D721Med (cell line): ENCODE measurements around the gene SLC38A3.

Source experiments
- DNase-seq: peaks from one replicate; pipeline ENCODE4 v3.0.0; 2011; ENCODE audit warnings: low spot score; ENCODE audit not compliant: insufficient read length
- FAIRE-seq: peaks from 2 replicates; lab custom pipeline; 2011; peaks lifted over from hg19 to GRCh38; lab: Jason Lieb, UNC
- CTCF ChIP-seq: IDR thresholded peaks from 2 replicates; pipeline ENCODE4 v1.5.1; 2012; ENCODE audit warnings: mild to moderate bottlenecking, control low read depth; ENCODE audit not compliant: insufficient read depth; ENCODE audit errors: missing control alignments

SLC38A3 gene

GRCh38 chr3:50184242-50184978 is 20.7 kb upstream of the SLC38A3 start:
- TF ChIP-seq CTCF, result no peak
- FAIRE-seq, result no peak
- no peak for DNase-seq

DNA sequence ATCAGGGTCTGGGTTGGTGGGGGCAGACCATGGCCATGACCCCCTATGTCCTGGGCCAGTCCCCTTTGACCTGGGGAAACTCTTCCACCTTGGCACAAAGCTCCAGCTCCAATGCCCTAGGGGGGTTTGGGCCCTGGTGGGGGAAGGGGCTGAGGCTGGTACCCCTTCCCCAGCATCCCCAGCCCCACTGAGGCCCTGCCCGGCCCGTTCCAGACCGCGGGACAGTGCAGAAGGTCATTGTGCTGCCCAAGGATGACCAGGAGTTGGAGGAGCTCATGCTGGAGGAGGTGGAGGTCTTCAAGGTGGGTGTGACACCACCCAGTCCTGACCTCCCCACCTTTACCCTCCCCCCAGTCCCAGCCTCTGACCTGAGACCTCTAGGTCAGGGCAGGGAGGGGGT is 19.8 kb upstream of the SLC38A3 start:
- no peak for TF ChIP-seq CTCF
- DNase-seq (no peak), FAIRE-seq (no peak)

GRCh38 chr3:50186096-50186495 is 19.0 kb upstream of the SLC38A3 start:
- FAIRE-seq, result no peak
- TF ChIP-seq CTCF, result no peak
- no peak for DNase-seq

DNA sequence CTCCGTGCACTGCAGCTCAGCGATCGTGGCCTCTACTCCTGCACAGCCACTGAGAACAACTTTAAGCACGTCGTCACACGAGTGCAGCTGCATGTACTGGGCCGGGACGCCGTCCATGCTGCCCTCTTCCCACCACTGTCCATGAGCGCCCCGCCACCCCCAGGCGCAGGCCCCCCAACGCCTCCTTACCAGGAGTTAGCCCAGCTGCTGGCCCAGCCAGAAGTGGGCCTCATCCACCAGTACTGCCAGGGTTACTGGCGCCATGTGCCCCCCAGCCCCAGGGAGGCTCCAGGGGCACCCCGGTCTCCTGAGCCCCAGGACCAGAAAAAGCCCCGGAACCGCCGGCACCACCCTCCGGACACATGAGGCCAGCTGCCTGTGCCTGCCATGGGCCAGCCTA is 17.3 kb upstream of the SLC38A3 start:
- FAIRE-seq, result no peak
- TF ChIP-seq CTCF, result no peak
- DNase-seq, result no peak

DNA sequence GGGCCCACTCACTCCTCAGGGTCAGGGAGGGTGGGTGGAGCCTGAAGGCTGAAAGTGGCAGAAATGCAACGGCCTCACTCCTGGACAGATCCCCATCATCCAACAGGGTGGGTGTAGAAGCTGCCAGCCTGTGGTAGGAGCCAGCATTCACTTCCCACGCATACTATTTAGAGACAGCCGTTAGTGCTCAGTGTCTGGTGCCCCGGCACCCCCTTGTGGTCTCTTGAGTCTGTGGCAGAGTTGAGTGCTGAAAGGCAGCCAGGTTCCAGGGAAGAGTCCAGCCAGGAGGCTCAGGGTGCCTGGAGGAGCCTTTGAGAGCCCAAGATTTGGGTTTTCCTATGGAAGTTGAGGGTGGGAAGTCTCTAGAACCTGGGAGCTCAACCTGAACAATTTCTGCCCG is 15.8 kb upstream of the SLC38A3 start:
- DNase-seq (no peak), FAIRE-seq (no peak)
- peak; percentile 84 for TF ChIP-seq CTCF

GRCh38 chr3:50189989-50190388 is 15.1 kb upstream of the SLC38A3 start:
- FAIRE-seq (no peak), DNase-seq (no peak)
- TF ChIP-seq CTCF, result no peak

DNA sequence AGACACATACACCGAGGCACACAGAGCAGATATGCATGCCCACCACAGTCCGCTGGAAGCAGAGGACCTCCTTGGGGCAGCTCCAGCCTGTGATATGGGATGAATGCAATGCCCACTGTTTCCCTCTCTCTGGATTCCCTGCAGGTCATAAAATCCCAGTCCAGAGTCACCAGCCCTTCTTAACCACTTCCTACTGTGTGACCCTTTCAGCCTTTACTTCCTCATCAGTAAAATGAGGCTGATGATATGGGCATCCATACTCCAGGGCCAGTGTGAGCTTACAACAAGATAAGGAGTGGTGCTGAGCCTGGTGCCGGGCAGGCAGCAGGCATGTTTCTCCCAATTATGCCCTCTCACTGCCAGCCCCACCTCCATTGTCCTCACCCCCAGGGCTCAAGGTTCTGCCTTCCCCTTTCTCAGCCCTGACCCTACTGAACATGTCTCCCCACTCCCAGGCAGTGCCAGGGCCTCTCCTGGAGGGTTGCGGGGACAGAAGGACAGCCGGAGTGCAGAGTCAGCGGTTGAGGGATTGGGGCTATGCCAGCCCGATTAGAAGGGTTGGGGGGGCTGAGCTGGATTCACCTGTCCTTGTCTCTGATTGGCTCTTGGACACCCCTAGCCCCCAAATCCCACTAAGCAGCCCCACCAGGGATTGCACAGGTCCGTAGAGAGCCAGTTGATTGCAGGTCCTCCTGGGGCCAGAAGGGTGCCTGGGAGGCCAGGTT is 14.0 kb upstream of the SLC38A3 start, which contains the start of gene GNAT1:
Gene GNAT1, plus strand, starts transcription at position 675 of the 725 bp plus-strand sequence. CDS start 116 bp downstream, outside the sequence.
- DNase-seq, result no peak
- TF ChIP-seq CTCF, result no peak
- no peak for FAIRE-seq
